Measurements from ENCODE around the gene KIAA1671. TPM values are rescaled to one million over a fixed set of nuclear protein-coding genes. Genes with fewer than 3 reads are reported as not detected.
A peak's percentile ranks its signal among the peaks of the same experiment; 100 is the strongest.

The KIAA1671 gene
- total RNA-seq, 1 donor from 2014 or later, result 14.5 TPM

DNA sequence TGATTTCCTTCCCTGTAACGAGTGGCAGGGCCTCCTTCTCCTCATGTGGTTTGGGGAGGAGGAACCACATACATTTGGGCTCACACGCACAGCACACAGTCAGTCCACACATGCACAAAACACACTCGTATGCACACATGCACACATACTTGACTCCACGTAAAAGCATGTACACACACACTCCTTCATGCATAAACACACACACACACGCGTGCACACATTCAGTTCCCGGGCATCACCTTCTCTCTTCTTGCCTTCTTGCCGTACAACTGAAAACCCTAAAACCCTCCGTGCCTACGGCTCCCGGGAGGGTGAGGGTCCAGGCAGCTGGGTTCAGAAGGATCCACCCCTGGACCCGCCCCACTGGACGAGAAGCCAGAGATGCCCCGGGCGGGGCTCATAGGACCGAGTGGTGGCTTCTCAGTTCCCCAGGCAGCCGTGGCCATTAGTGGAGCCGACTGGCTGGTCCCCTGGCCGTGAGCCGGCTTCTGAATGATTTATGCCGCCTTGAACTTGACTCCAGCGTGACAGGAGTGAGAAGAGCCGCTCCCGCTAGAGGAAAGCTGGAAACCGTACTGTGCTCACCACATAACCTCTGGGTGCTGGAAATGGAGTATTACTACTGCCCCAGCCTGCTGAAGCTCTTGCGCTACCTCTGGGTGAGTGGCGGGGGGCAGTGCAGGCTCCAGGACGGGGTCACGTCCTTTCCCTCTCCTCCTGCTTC is 117.4 kb downstream of the KIAA1671 start:
- H3K27me3 Mint-ChIP-seq (ENCODE audit: low read depth), result no peaks in the 10 kb centered on the region
- TF ChIP-seq, protein P1, sequence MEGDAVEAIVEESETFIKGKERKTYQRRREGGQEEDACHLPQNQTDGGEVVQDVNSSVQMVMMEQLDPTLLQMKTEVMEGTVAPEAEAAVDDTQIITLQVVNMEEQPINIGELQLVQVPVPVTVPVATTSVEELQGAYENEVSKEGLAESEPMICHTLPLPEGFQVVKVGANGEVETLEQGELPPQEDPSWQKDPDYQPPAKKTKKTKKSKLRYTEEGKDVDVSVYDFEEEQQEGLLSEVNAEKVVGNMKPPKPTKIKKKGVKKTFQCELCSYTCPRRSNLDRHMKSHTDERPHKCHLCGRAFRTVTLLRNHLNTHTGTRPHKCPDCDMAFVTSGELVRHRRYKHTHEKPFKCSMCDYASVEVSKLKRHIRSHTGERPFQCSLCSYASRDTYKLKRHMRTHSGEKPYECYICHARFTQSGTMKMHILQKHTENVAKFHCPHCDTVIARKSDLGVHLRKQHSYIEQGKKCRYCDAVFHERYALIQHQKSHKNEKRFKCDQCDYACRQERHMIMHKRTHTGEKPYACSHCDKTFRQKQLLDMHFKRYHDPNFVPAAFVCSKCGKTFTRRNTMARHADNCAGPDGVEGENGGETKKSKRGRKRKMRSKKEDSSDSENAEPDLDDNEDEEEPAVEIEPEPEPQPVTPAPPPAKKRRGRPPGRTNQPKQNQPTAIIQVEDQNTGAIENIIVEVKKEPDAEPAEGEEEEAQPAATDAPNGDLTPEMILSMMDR (conservative IDR thresholded peaks at IDR 0.05), result no peak
- H3K9me3 Mint-ChIP-seq, result no peaks in the 10 kb centered on the region
- H3K4me3 Mint-ChIP-seq, result no peak overlapping the region
- peak overlapping the region; percentile 85 for H3K27ac Mint-ChIP-seq (ENCODE audit: unreplicated experiment)
- no peak for DNase-seq (ENCODE audit: low read depth, low spot score)
- peaks cover 5% of the 10 kb centered on the region for H3K4me1 Mint-ChIP-seq
- no peaks in the 10 kb centered on the region for H3K36me3 Mint-ChIP-seq (ENCODE audit: low read depth)

DNA sequence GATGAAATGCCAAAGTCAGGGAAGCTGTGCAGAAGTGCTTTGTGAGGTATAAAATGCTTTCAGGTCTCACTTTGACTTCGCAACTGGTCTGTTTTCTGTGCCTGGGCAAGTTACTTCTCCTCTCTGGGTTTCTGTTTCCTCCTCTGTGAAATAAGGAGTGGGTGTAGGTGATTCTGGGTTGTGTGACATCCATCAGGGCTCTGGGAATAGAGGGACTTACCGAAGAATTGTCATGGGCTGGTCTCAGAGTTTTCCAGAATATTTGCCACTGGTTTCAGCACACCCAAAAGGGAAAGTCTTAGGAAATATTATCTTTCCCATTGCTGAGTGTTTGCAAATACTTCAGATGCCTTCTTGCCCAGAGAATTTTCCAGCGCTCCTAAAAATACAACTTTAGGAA is 118.4 kb downstream of the KIAA1671 start:
- Mint-ChIP-seq H3K4me3 (no peak overlapping the region), H3K9me3 (no peaks in the 10 kb centered on the region), H3K4me1 (peaks cover 5% of the 10 kb centered on the region), H3K27ac (ENCODE audit: unreplicated experiment) (no peak overlapping the region), H3K36me3 (ENCODE audit: low read depth) (no peaks in the 10 kb centered on the region), H3K27me3 (ENCODE audit: low read depth) (no peaks in the 10 kb centered on the region)
- TF ChIP-seq, protein P1 (conservative IDR thresholded peaks at IDR 0.05), result no peak
- no peak for DNase-seq (ENCODE audit: low read depth, low spot score)

DNA sequence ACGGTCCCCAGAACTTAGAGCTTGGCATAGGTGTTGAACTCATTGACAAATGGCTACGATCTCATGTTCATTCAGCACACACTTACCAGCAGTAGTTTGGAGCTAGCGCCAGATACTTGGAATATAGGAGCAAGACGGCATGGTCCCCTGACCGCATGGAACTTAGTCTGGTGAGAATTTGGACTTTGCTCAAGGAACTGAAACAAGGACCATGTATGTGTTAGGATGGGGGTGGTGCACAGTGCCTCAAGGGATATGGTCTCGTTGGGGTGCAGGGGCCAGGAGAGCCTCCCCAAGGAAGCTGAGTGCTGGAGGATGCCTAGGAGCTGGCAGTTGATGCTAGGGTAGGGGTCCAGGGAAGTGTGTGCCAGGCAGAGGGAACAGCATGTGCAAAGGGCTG is 119.2 kb downstream of the KIAA1671 start:
- Mint-ChIP-seq H3K27me3 (ENCODE audit: low read depth) (no peaks in the 10 kb centered on the region), H3K4me3 (no peak overlapping the region), H3K36me3 (ENCODE audit: low read depth) (no peaks in the 10 kb centered on the region), H3K27ac (ENCODE audit: unreplicated experiment) (no peak overlapping the region), H3K9me3 (no peaks in the 10 kb centered on the region), H3K4me1 (peaks cover 5% of the 10 kb centered on the region)
- DNase-seq (ENCODE audit: low read depth, low spot score), result no peak
- TF ChIP-seq, protein P1 (conservative IDR thresholded peaks at IDR 0.05), result no peak

DNA sequence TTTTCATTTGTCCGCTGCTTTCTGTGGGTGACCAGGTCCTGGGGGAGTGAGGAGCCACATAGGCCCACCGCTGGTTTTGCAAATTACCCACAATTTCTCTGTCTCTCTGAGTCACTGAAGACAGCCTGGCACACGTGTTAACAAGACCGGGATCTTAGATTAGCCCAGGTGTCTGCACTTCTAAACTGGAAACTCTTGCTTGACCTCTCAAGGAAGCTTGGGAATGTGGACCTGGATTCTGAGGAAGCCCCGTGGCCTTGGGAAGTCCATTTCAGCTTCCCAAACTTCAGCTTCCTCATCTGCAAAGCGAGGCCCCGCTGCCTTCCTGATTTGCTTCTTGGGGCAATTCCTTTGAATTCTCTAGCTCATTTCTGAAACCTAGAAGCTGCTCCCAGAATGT is 119.9 kb downstream of the KIAA1671 start:
- no peak overlapping the region for H3K4me3 Mint-ChIP-seq
- TF ChIP-seq, protein P1 (conservative IDR thresholded peaks at IDR 0.05), result no peak

DNA sequence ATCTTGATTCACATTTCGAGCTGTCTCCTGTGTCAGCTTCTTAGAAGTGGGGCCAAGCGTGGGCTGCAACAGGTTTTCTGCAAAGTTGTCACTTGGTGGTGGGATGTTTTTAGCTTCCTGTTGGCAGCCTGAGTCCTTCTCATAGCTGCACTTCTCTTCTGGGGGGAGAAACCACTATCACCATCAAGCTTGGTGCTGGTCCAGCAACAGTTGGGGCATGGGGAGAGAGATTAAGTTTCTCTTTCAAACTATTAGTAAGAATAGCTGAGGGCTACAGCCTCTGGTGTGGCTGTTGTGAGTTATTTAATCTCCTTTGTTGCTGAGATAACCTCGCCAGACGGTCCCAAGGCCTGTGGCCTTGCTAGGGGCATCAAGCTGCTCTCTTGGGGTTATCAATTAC is 123.8 kb downstream of the KIAA1671 start:
- no peak for DNase-seq (ENCODE audit: low read depth, low spot score)
- H3K27me3 Mint-ChIP-seq (ENCODE audit: low read depth), result no peaks in the 10 kb centered on the region
- H3K4me3 Mint-ChIP-seq, result no peak overlapping the region
- TF ChIP-seq, protein P1 (conservative IDR thresholded peaks at IDR 0.05), result no peak
- no peaks in the 10 kb centered on the region for H3K36me3 Mint-ChIP-seq (ENCODE audit: low read depth)
- no peaks in the 10 kb centered on the region for H3K4me1 Mint-ChIP-seq
- H3K27ac Mint-ChIP-seq (ENCODE audit: unreplicated experiment), result no peak overlapping the region
- H3K9me3 Mint-ChIP-seq, result no peaks in the 10 kb centered on the region

More for the DNA sequence above, 119.9 kb downstream of the KIAA1671 start:
- H3K27me3 Mint-ChIP-seq (ENCODE audit: low read depth), result no peaks in the 10 kb centered on the region
- H3K27ac Mint-ChIP-seq (ENCODE audit: unreplicated experiment), result peak overlapping the region; percentile 19
- no peak for DNase-seq (ENCODE audit: low read depth, low spot score)
- peaks cover 5% of the 10 kb centered on the region for H3K4me1 Mint-ChIP-seq
- no peaks in the 10 kb centered on the region for H3K36me3 Mint-ChIP-seq (ENCODE audit: low read depth)
- no peaks in the 10 kb centered on the region for H3K9me3 Mint-ChIP-seq

Data from neural crest cell (in vitro differentiated cells).